CD14-positive monocyte (primary cell): Measurements from ENCODE around the gene MAP3K1. TPM values are rescaled to one million over a fixed set of nuclear protein-coding genes. Genes with fewer than 3 reads are reported as not detected.

ENCODE experiments used
- DNase-seq, 3 donors: peaks; one replicate each; pipeline ENCODE4 v3.0.0-alpha.2; 2011 to 2022
- H2AFZ ChIP-seq: 2 replicates; pipeline ENCODE4 v1.6.0; 2012; ENCODE audit warnings: mild to moderate bottlenecking, low read depth, low read length, inconsistent platforms; ENCODE audit not compliant: insufficient read depth, poor library complexity, severe bottlenecking
- H3K27ac ChIP-seq, 2 donors: 1 replicate in 1 of 2; 2 replicates in 1 of 2; pipeline ENCODE4 v1.5.1; 2012 to 2013; ENCODE audit warnings: low read length in 2 of 2, control low read depth in 1 of 2, inconsistent platforms in 1 of 2, low read depth in 1 of 2, mild to moderate bottlenecking in 1 of 2
- H3K27me3 ChIP-seq, 2 donors: one replicate each; pipeline versions ENCODE4 v1.6.0 to v1.6.1; 2011 to 2013; ENCODE audit warnings: low read length in 2 of 2; ENCODE audit not compliant: control insufficient read depth in 2 of 2, insufficient read depth in 2 of 2
- H3K36me3 ChIP-seq, 2 donors: replicated peaks in 1 of 2; 1 replicate in 1 of 2; 2 replicates in 1 of 2; pipeline versions ENCODE4 v1.5.1 to v1.6.1; 2012 to 2013; ENCODE audit warnings: low read length in 2 of 2, control low read depth in 1 of 2, inconsistent platforms in 1 of 2, mild to moderate bottlenecking in 1 of 2; ENCODE audit not compliant: insufficient read depth in 2 of 2, control insufficient read depth in 1 of 2
- H3K4me1 ChIP-seq, 2 donors: 1 replicate in 1 of 2; 2 replicates in 1 of 2; pipeline versions ENCODE4 v1.5.1 to v1.6.1; 2012 to 2013; ENCODE audit warnings: low read length in 2 of 2, control low read depth in 1 of 2, inconsistent platforms in 1 of 2, mild to moderate bottlenecking in 1 of 2, moderate library complexity in 1 of 2; ENCODE audit not compliant: insufficient read depth in 2 of 2, control insufficient read depth in 1 of 2
- H3K4me2 ChIP-seq: replicated peaks from 2 replicates; pipeline ENCODE3; 2012; ENCODE audit warnings: low read length, moderate library complexity, mild to moderate bottlenecking; ENCODE audit not compliant: poor library complexity, severe bottlenecking; ENCODE audit errors: extremely low read depth
- H3K4me3 ChIP-seq, 3 experiments: fragments of 200-600 bp in 1 of 3; sonication (generic) in 1 of 3; replicated peaks in 1 of 3; 1 replicate in 2 of 3; 2 replicates in 1 of 3; pipeline ENCODE4 v1.5.1; 2011 to 2013; ENCODE audit warnings: low read length in 3 of 3, mild to moderate bottlenecking in 3 of 3, control low read depth in 2 of 3, low read depth in 2 of 3, inconsistent platforms in 1 of 3, moderate library complexity in 1 of 3
- H3K79me2 ChIP-seq: 2 replicates; pipeline ENCODE4 v1.6.0; 2012; ENCODE audit warnings: mild to moderate bottlenecking, control low read depth, inconsistent platforms, low read length, moderate library complexity; ENCODE audit not compliant: insufficient read depth
- H3K9ac ChIP-seq: 2 replicates; pipeline ENCODE4 v1.6.0; 2017; ENCODE audit warnings: low read length, mild to moderate bottlenecking; ENCODE audit not compliant: insufficient read depth, poor library complexity, severe bottlenecking
- H3K9me3 ChIP-seq, 2 donors: replicated peaks in 1 of 2; 1 replicate in 1 of 2; 2 replicates in 1 of 2; pipeline versions ENCODE4 v1.5.1 to v1.6.1; 2012 to 2013; ENCODE audit warnings: low read length in 2 of 2, control low read depth in 1 of 2; ENCODE audit not compliant: control insufficient read depth in 1 of 2, insufficient read depth in 1 of 2
- H4K20me1 ChIP-seq: 2 replicates; pipeline ENCODE4 v1.6.0; 2012; ENCODE audit warnings: mild to moderate bottlenecking, low read length, control low read depth, moderate library complexity; ENCODE audit not compliant: insufficient read depth
- H3K27ac Mint-ChIP-seq, 7 donors: one replicate each; pipeline ENCODE4 v1.8.0; 2020; ENCODE audit warnings: mild to moderate bottlenecking in 7 of 7, mixed read lengths in 7 of 7, moderate library complexity in 6 of 7, inconsistent platforms in 2 of 7
- H3K27me3 Mint-ChIP-seq, 3 donors: one replicate each; pipeline ENCODE4 v1.8.0; 2021 to 2022; ENCODE audit warnings: low read depth in 3 of 3, mild to moderate bottlenecking in 3 of 3, mixed read lengths in 3 of 3, moderate library complexity in 3 of 3, inconsistent platforms in 1 of 3
- H3K36me3 Mint-ChIP-seq, 2 donors: one replicate each; pipeline ENCODE4 v1.8.0; 2020; ENCODE audit warnings: mixed read lengths in 2 of 2, inconsistent platforms in 1 of 2, mild to moderate bottlenecking in 1 of 2
- H3K4me1 Mint-ChIP-seq: one replicate; pipeline ENCODE4 v1.8.0; 2020; ENCODE audit warnings: mild to moderate bottlenecking, mixed read lengths
- H3K4me3 Mint-ChIP-seq, 2 donors: one replicate each; pipeline ENCODE4 v1.8.0; 2020; ENCODE audit warnings: mild to moderate bottlenecking in 2 of 2, mixed read lengths in 2 of 2, moderate library complexity in 1 of 2
- H3K9me3 Mint-ChIP-seq, 7 donors: one replicate each; pipeline ENCODE4 v1.8.0; 2020 to 2022; ENCODE audit warnings: mixed read lengths in 7 of 7, mild to moderate bottlenecking in 6 of 7, moderate library complexity in 6 of 7, inconsistent platforms in 2 of 7
- CTCF ChIP-seq: fragments of 200-600 bp; IDR thresholded peaks from one replicate; pipeline ENCODE4 v1.8.0; 2022; ENCODE audit warnings: antibody characterized with exemption, mild to moderate bottlenecking
- WGBS: methylation state at CpG from one replicate; pipeline ENCODE4 v1.1.5; 2013; ENCODE audit warnings: missing lambda C conversion rate; ENCODE audit not compliant: insufficient coverage; 5-methylcytosine and 5-hydroxymethylcytosine counted together
- intact Hi-C, 2 donors: fragments of 100-400 bp; cut with micrococcal nuclease; formaldehyde crosslinking; loops; one replicate each; pipeline versions ENCODE4 v1.15.0 to v1.15.1; 2023
- polyA plus RNA-seq, 3 donors: library from polyadenylated mRNA; depleted of rRNA in 1 of 3; unstranded in 2 of 3; stranded (reverse) in 1 of 3; fragments of 300-500 nt in 2 of 3; fragments of >200 nt in 1 of 3; fragmentation: Illumina TruSeq in 2 of 3; gene quantifications; 1 replicate in 2 of 3; 2 replicates in 1 of 3; pipeline ENCODE4 v1.2.3, GENCODE V29; 2012 to 2021

MAP3K1 gene
- polyA plus RNA-seq, 3 donors: 44.7 to 62.1 (median 45.6) TPM

- Histone ChIP-seq H3K27me3 (no peaks in the 10 kb centered on the region), H4K20me1 (no peaks in the 10 kb centered on the region), H3K79me2 (no peaks in the 10 kb centered on the region), H3K4me2 (no peak overlapping the region), H3K4me3 (no peak overlapping the region), H3K9ac (no peak overlapping the region), H3K9me3 (no peaks in the 10 kb centered on the region), H3K36me3 (peaks cover 9 to 18% of the 10 kb centered on the region in 2 donors), H3K27ac (no peak overlapping the region), H3K4me1 (no peaks in the 10 kb centered on the region), H2AFZ (no peak overlapping the region)
- Mint-ChIP-seq H3K4me3 (no peak overlapping the region), H3K36me3 (peaks cover 19 to 37% of the 10 kb centered on the region in 2 donors), H3K9me3 (no peaks in the 10 kb centered on the region), H3K27ac (no peak overlapping the region), H3K4me1 (no peaks in the 10 kb centered on the region), H3K27me3 (peaks cover 0 to 2% (median 0%) of the 10 kb centered on the region in 3 donors)
- DNase-seq: no peak
- WGBS: no CpG with 5 or more reads among the region's 2 CpGs
- intact Hi-C loops: no loop called here
- no peak for TF ChIP-seq CTCF
These were observed 102.2 kb downstream of the MAP3K1 start for GRCh38 chr5:56917534-56917933.

DNA sequence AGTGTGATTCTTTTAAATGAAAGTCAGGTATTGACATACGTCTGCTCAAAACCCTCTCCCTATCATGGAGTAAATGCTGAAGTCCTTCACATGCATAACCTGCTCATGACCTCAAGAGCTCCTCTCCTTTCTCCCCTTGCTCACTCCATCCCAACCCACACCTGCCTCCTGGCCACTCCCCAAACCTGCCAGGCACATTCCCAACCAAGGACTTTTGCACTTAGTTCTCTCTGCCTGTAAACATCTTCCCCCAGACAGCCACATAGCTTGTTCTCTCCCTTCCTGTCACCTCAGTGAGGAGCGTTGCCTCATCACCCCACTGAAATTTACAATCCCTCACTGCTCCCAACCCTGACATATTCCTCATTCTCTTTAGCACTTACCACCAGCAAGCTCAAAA, 102.7 kb downstream of the MAP3K1 start:
- H3K27me3 Mint-ChIP-seq: peaks cover 0 to 2% (median 0%) of the 10 kb centered on the region in 3 donors
- Histone ChIP-seq H3K4me3 (no peak overlapping the region), H3K27ac (no peak overlapping the region), H2AFZ (no peak overlapping the region), H3K36me3 (peaks cover 14 to 23% of the 10 kb centered on the region in 2 donors), H3K79me2 (no peaks in the 10 kb centered on the region), H3K9me3 (no peaks in the 10 kb centered on the region), H3K9ac (no peak overlapping the region), H3K27me3 (no peaks in the 10 kb centered on the region), H3K4me1 (no peaks in the 10 kb centered on the region), H3K4me2 (no peak overlapping the region), H4K20me1 (no peaks in the 10 kb centered on the region)
- no peak for DNase-seq
- H3K36me3 Mint-ChIP-seq: peaks cover 25 to 43% of the 10 kb centered on the region in 2 donors
- no peak for TF ChIP-seq CTCF
- H3K4me3 Mint-ChIP-seq: no peak overlapping the region
- H3K9me3 Mint-ChIP-seq: no peaks in the 10 kb centered on the region
- peak overlapping the region in 2 of 7 donors; percentile 0 to 55 for H3K27ac Mint-ChIP-seq
- 100% methylated on average over 1 of the region's 2 CpGs for WGBS
- intact Hi-C loops: no loop called here
- H3K4me1 Mint-ChIP-seq: no peaks in the 10 kb centered on the region
